HepG2 (cell line): ENCODE data around the gene MED20. TPM values are rescaled to one million over a fixed set of nuclear protein-coding genes. Genes with fewer than 3 reads are reported as not detected.
A peak's percentile ranks its signal among the peaks of the same experiment; 100 is the strongest.

Experiments used
- AGO2 ChIP-seq: fragments of 200-400 bp; formaldehyde crosslinking; optimal IDR thresholded peaks from 2 replicates; pipeline ENCODE3; 2017; ENCODE audit warnings: mild to moderate bottlenecking, low read depth, low read length, moderate library complexity
- ATF7 ChIP-seq, 2 experiments: fragments of 450-650 bp in 1 of 2; sonication (generic) in 1 of 2; formaldehyde crosslinking in 1 of 2; IDR thresholded peaks; 2 replicates each; pipeline versions ENCODE4 v1.4.0 to v1.6.1; 2016 to 2020; ENCODE audit warnings: antibody characterized with exemption in 1 of 2, mild to moderate bottlenecking in 1 of 2, missing genetic modification reagents in 1 of 2
- CAMTA2 ChIP-seq: sonication (generic); formaldehyde crosslinking; IDR thresholded peaks from 2 replicates; pipeline ENCODE4 v1.4.0; 2020; ENCODE audit warnings: mild to moderate bottlenecking, missing genetic modification reagents, borderline replicate concordance
- CEBPB ChIP-seq: IDR thresholded peaks from 2 replicates; pipeline ENCODE4 v1.6.1; 2011; ENCODE audit warnings: low read depth, low read length, improper control_type of control experiment, borderline replicate concordance
- CEBPG ChIP-seq: IDR thresholded peaks from 2 replicates; pipeline ENCODE4 v1.6.1; 2016
- DMAP1 ChIP-seq: IDR thresholded peaks from 2 replicates; pipeline ENCODE4 v1.6.1; 2016
- GATAD1 ChIP-seq: IDR thresholded peaks from 2 replicates; pipeline ENCODE4 v1.6.1; 2016; ENCODE audit warnings: missing genetic modification reagents, missing compliant biosample characterization
- GMEB1 ChIP-seq: sonication (generic); formaldehyde crosslinking; IDR thresholded peaks from 2 replicates; pipeline ENCODE4 v1.5.1; 2020; ENCODE audit warnings: missing genetic modification reagents, mild to moderate bottlenecking, borderline replicate concordance
- HIVEP1 ChIP-seq: sonication (generic); formaldehyde crosslinking; IDR thresholded peaks from 2 replicates; pipeline ENCODE4 v1.4.0; 2020; ENCODE audit warnings: mild to moderate bottlenecking, missing genetic modification reagents
- MTF2 ChIP-seq: sonication (generic); formaldehyde crosslinking; IDR thresholded peaks from 2 replicates; pipeline ENCODE4 v1.5.0; 2020; ENCODE audit warnings: missing genetic modification reagents, borderline replicate concordance
- PCBP1 ChIP-seq: fragments of 200-400 bp; formaldehyde crosslinking; IDR thresholded peaks from 2 replicates; pipeline ENCODE4 v1.6.1; 2017; ENCODE audit warnings: mild to moderate bottlenecking, low read depth, low read length, borderline replicate concordance
- SETDB1 ChIP-seq: sonication (generic); formaldehyde crosslinking; IDR thresholded peaks from 2 replicates; pipeline ENCODE4 v1.5.1; 2020; ENCODE audit warnings: missing genetic modification reagents, mild to moderate bottlenecking, borderline replicate concordance
- SUZ12 ChIP-seq: fragments of 150-350 bp; IDR thresholded peaks from 2 replicates; pipeline ENCODE4 v1.6.1; 2014; ENCODE audit warnings: low read depth, low read length
- THAP11 ChIP-seq: IDR thresholded peaks from 2 replicates; pipeline ENCODE4 v1.6.1; 2016; ENCODE audit warnings: missing biosample characterization, missing genetic modification reagents
- THAP7 ChIP-seq: sonication (generic); formaldehyde crosslinking; IDR thresholded peaks from 2 replicates; pipeline ENCODE4 v1.8.1; 2023; ENCODE audit warnings: mild to moderate bottlenecking, missing genetic modification reagents
- WIZ ChIP-seq: sonication (generic); formaldehyde crosslinking; IDR thresholded peaks from 2 replicates; pipeline ENCODE4 v1.5.1; 2020; ENCODE audit warnings: mild to moderate bottlenecking, missing genetic modification reagents
- ZMYM2 ChIP-seq: sonication (generic); formaldehyde crosslinking; IDR thresholded peaks from 2 replicates; pipeline ENCODE4 v1.8.0; 2022; ENCODE audit warnings: mild to moderate bottlenecking, missing genetic modification reagents
- ZNF558 ChIP-seq: sonication (generic); formaldehyde crosslinking; IDR thresholded peaks from 2 replicates; pipeline ENCODE4 v1.9.0; 2022; ENCODE audit warnings: mild to moderate bottlenecking, missing genetic modification reagents, borderline replicate concordance
- ZNF878 ChIP-seq: sonication (generic); formaldehyde crosslinking; IDR thresholded peaks from 2 replicates; pipeline ENCODE4 v1.8.1; 2023; ENCODE audit warnings: mild to moderate bottlenecking, missing genetic modification reagents, moderate library complexity
- polyA plus RNA-seq, 8 experiments: library from polyadenylated mRNA; depleted of rRNA in 3 of 8; stranded (reverse) in 7 of 8; unstranded in 1 of 8; fragments of >200 nt; fragmentation: Illumina TruSeq in 4 of 8; extraction: Trizol in 4 of 8; gene quantifications; 2 replicates each; pipeline versions ENCODE4 v1.2.1 to v1.2.3, GENCODE V29; 2011 to 2016; ENCODE audit warnings: low read depth in 4 of 8, missing spikeins in 1 of 8, mixed read lengths in 1 of 8; ENCODE audit not compliant: insufficient read depth in 1 of 8
- total RNA-seq, 5 experiments: library from RNA; depleted of rRNA; stranded (reverse); fragments of >200 nt; fragmentation: Illumina TruSeq; extraction: Trizol; gene quantifications; 2 replicates each; pipeline ENCODE4 v1.2.3, GENCODE V29; 2016; ENCODE audit warnings: low read depth in 1 of 5
- TF ChIP-seq, protein P1 (sequence below): sonication (generic); formaldehyde crosslinking; IDR thresholded peaks from 2 replicates; pipeline ENCODE4 v1.5.1; 2020; ENCODE audit warnings: mild to moderate bottlenecking, missing genetic modification reagents, moderate library complexity
- TF ChIP-seq, protein P2 (sequence below): sonication (generic); formaldehyde crosslinking; IDR thresholded peaks from 2 replicates; pipeline ENCODE4 v1.8.1; 2023; ENCODE audit warnings: mild to moderate bottlenecking, missing genetic modification reagents
- TF ChIP-seq, protein P3 (sequence below): sonication (generic); formaldehyde crosslinking; IDR thresholded peaks from 2 replicates; pipeline ENCODE4 v1.8.0; 2022; ENCODE audit warnings: missing genetic modification reagents, mild to moderate bottlenecking, inconsistent platforms, borderline replicate concordance
- TF ChIP-seq, protein P4 (sequence below): sonication (generic); formaldehyde crosslinking; IDR thresholded peaks from 2 replicates; pipeline ENCODE4 v1.4.0; 2020; ENCODE audit warnings: mild to moderate bottlenecking, missing genetic modification reagents

The MED20 gene
- total and polyA plus RNA-seq, 2 of the 13 experiments (the other 11 are each of a cell fraction or from before 2014, with no cell fraction given), result 28.1 to 41.1 TPM

GRCh38 chr6:41921712-41921998, 716 bp upstream of the MED20 start (continued):
- TF ChIP-seq MTF2 (CRISPR knock-in tag), result no peak
- TF ChIP-seq PCBP1, result peak; percentile 47; the same call in 1 of the 2 replicates
- no peak; the same call in 1 of the 2 replicates for TF ChIP-seq DMAP1 (CRISPR knock-in tag)
- no peak; the same call in 1 of the 2 replicates for TF ChIP-seq ZNF558 (CRISPR knock-in tag)
- no peak for TF ChIP-seq ZMYM2
- no peak for TF ChIP-seq CEBPB
- TF ChIP-seq HIVEP1 (CRISPR knock-in tag), result no peak
- no peak for TF ChIP-seq WIZ (CRISPR knock-in tag)
- no peak for TF ChIP-seq GMEB1 (CRISPR knock-in tag)
- TF ChIP-seq AGO2, result peak; percentile 94
- no peak for TF ChIP-seq CAMTA2 (CRISPR knock-in tag)
- TF ChIP-seq, protein P1, sequence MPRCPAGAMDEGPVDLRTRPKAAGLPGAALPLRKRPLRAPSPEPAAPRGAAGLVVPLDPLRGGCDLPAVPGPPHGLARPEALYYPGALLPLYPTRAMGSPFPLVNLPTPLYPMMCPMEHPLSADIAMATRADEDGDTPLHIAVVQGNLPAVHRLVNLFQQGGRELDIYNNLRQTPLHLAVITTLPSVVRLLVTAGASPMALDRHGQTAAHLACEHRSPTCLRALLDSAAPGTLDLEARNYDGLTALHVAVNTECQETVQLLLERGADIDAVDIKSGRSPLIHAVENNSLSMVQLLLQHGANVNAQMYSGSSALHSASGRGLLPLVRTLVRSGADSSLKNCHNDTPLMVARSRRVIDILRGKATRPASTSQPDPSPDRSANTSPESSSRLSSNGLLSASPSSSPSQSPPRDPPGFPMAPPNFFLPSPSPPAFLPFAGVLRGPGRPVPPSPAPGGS, result no peak
- no peak for TF ChIP-seq ATF7 (IDR thresholded peaks at IDR 0.05)
- no peak for TF ChIP-seq ATF7 (CRISPR knock-in tag; IDR thresholded peaks at IDR 0.05)
- TF ChIP-seq CEBPG (CRISPR knock-in tag), result no peak
- TF ChIP-seq, protein P2, sequence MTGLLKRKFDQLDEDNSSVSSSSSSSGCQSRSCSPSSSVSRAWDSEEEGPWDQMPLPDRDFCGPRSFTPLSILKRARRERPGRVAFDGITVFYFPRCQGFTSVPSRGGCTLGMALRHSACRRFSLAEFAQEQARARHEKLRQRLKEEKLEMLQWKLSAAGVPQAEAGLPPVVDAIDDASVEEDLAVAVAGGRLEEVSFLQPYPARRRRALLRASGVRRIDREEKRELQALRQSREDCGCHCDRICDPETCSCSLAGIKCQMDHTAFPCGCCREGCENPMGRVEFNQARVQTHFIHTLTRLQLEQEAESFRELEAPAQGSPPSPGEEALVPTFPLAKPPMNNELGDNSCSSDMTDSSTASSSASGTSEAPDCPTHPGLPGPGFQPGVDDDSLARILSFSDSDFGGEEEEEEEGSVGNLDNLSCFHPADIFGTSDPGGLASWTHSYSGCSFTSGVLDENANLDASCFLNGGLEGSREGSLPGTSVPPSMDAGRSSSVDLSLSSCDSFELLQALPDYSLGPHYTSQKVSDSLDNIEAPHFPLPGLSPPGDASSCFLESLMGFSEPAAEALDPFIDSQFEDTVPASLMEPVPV (CRISPR knock-in tag), result no peak; the same call in 1 of the 2 replicates
- no peak for TF ChIP-seq ZNF878 (CRISPR knock-in tag)
- TF ChIP-seq, protein P3, sequence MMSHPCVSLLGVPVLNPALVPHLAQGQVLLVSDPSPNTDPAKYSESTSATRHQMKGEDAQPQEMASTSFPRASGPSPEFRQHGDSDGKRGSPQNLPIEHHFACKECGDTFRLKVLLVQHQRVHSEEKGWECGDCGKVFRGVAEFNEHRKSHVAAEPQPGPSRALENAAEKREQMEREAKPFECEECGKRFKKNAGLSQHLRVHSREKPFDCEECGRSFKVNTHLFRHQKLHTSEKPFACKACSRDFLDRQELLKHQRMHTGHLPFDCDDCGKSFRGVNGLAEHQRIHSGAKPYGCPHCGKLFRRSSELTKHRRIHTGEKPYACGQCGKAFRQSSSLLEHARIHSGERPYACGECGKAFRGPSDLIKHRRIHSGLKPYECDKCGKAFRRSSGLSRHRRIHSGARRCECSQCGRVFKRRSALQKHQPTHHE, result no peak
- TF ChIP-seq, protein P4, sequence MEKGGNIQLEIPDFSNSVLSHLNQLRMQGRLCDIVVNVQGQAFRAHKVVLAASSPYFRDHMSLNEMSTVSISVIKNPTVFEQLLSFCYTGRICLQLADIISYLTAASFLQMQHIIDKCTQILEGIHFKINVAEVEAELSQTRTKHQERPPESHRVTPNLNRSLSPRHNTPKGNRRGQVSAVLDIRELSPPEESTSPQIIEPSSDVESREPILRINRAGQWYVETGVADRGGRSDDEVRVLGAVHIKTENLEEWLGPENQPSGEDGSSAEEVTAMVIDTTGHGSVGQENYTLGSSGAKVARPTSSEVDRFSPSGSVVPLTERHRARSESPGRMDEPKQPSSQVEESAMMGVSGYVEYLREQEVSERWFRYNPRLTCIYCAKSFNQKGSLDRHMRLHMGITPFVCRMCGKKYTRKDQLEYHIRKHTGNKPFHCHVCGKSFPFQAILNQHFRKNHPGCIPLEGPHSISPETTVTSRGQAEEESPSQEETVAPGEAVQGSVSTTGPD, result no peak; the same call in 1 of the 2 replicates
- no peak for TF ChIP-seq THAP7 (CRISPR knock-in tag)
- TF ChIP-seq SUZ12, result no peak
- TF ChIP-seq GATAD1 (CRISPR knock-in tag), result no peak
- TF ChIP-seq SETDB1 (CRISPR knock-in tag), result peak; percentile 10; the same call in 1 of the 2 replicates
- TF ChIP-seq THAP11 (CRISPR knock-in tag), result no peak
